ENCODE data around the gene TFDP2.

TFDP2 gene

DNA sequence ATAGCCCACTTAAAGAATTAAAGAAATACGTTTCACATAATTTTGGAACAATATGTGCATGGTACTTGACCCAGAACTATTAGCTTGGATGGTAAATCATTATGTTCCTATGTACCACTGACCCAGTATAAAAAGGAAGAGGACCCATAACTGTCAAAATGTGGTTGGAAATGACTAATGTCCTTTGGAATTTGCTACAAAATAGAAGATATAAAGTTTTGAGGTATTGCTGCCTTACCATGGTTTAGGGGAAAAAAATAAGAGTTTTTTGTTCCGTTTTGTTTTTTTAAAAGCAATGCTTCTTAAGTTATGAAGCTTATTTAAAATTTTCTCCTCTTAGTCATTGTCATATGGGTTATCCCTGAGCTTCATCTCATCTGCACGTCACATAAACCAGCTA is 15.8 kb upstream of the TFDP2 start:
- ChIA-PET CTCF (no interaction called here), POLR2A (ENCODE audit: low non-redundant PET) (no interaction called here)
- no peak for DNase-seq (ENCODE audit: low spot score)
- TF ChIP-seq, protein P1, sequence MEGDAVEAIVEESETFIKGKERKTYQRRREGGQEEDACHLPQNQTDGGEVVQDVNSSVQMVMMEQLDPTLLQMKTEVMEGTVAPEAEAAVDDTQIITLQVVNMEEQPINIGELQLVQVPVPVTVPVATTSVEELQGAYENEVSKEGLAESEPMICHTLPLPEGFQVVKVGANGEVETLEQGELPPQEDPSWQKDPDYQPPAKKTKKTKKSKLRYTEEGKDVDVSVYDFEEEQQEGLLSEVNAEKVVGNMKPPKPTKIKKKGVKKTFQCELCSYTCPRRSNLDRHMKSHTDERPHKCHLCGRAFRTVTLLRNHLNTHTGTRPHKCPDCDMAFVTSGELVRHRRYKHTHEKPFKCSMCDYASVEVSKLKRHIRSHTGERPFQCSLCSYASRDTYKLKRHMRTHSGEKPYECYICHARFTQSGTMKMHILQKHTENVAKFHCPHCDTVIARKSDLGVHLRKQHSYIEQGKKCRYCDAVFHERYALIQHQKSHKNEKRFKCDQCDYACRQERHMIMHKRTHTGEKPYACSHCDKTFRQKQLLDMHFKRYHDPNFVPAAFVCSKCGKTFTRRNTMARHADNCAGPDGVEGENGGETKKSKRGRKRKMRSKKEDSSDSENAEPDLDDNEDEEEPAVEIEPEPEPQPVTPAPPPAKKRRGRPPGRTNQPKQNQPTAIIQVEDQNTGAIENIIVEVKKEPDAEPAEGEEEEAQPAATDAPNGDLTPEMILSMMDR (conservative IDR thresholded peaks at IDR 0.05; ENCODE audit: low read depth), result no peak
- no peak overlapping the region for H3K27ac ChIP-seq

DNA sequence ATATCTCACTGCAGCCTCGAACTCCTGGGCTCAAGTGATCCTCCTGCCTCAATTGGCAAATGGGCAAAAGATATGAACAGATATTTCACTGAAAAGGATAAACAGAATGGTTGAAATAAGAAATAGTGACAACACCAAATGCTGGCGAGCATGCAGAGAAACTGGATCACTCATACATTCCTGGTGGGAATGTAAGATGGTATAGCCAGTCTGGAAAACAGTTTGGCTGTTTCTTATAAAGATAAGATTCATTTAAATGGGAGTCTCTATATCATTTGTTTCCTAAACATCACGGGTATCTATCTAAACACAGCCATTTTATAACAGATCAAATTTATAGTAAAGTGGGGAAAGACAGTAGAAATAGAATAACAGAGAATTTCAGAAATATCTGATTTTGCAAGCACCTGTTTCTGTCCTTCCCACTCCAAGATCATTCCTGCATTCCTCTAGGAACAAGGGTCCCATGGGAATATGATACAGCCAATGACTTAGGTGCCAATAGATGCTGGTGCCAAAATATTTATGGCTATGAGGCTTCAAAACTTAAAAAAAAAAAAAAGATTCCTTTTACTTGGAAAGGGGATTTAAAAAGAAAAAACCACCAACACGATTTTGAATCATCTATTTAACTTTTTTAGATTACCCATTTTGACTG is 9.9 kb upstream of the TFDP2 start:
- H3K27ac ChIP-seq, result no peak overlapping the region
- ChIA-PET CTCF (no interaction called here), POLR2A (ENCODE audit: low non-redundant PET) (no interaction called here)
- TF ChIP-seq, protein P1 (conservative IDR thresholded peaks at IDR 0.05; ENCODE audit: low read depth), result no peak
- DNase-seq (ENCODE audit: low spot score), result no peak

DNA sequence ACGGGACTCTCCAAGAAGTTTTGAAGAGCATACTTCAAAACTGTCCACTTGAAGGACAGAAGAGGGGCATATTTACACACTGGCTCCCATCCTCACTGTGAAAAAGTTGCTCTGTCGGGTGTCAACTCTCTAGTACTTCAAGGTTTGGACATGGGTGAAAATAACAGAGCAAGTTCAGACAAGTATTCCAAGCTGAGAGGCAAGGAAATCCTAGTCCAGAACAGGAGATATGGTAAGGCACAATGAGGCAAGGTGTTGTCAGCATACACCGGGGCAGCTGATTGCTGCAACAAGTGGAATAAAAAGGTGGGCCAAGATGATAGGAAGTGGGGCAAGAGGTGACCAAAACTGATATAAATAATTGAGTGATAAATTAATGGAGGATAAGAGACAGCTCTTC is 4.8 kb upstream of the TFDP2 start:
- TF ChIP-seq, protein P1 (conservative IDR thresholded peaks at IDR 0.05; ENCODE audit: low read depth), result no peak

DNA sequence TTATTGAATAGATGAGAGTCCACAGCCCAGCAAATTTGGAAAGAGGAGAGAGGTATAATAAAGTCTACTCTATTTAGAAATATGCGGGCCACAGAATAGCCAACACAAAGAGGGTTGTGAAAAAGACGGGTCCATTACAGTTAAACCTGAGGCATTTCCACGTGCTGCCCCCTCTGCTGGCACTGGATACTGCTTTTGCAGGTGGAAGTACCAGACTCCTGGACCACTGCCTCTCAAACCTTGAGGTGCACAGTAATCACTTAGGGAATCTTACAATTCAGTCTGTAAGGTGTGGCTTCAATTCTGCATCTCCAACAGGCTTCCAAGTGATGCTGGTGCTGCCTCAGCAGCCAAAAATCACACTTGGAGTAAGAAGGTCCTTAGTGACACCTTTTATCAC is 3.0 kb upstream of the TFDP2 start:
- no peak for DNase-seq (ENCODE audit: low spot score)
- ChIA-PET CTCF (interaction anchor here (0.9 kb wide), 1 partner anchor 38 kb away, joined by 3 read pairs; no protein-coding TSS in a partner anchor), POLR2A (ENCODE audit: low non-redundant PET) (no interaction called here)
- H3K27ac ChIP-seq, result no peak overlapping the region
- TF ChIP-seq, protein P1 (conservative IDR thresholded peaks at IDR 0.05; ENCODE audit: low read depth), result no peak

More for the DNA sequence above, 4.8 kb upstream of the TFDP2 start:
- H3K27ac ChIP-seq, result no peak overlapping the region
- DNase-seq (ENCODE audit: low spot score), result no peak
- ChIA-PET CTCF (no interaction called here), POLR2A (ENCODE audit: low non-redundant PET) (no interaction called here)

DNA sequence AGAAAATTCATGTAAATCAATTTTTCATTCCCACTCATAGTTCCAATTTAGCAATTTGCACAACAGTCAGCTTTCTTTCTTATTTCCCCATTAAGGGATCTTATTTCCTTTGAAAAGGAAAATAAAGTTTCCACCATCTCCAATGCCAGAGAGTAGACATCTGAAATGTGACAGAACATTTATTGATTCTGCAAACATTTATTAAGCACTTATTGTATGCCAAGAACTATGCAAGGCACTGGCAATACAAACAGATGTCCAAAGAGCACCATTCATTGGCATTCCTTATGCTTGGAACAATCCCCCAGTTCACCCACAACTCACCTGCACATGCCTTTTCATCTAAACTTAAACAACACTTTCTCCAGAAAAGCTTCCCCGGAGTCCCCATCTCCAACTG is 2.5 kb upstream of the TFDP2 start:
- no peak overlapping the region for H3K27ac ChIP-seq
- ChIA-PET CTCF (interaction anchor here (0.8 to 0.9 kb wide), 2 partner anchors 38 to 129 kb away, joined by 3 to 4 read pairs; no protein-coding TSS in a partner anchor), POLR2A (ENCODE audit: low non-redundant PET) (no interaction called here)
- TF ChIP-seq, protein P1 (conservative IDR thresholded peaks at IDR 0.05; ENCODE audit: low read depth), result no peak
- no peak for DNase-seq (ENCODE audit: low spot score)

DNA sequence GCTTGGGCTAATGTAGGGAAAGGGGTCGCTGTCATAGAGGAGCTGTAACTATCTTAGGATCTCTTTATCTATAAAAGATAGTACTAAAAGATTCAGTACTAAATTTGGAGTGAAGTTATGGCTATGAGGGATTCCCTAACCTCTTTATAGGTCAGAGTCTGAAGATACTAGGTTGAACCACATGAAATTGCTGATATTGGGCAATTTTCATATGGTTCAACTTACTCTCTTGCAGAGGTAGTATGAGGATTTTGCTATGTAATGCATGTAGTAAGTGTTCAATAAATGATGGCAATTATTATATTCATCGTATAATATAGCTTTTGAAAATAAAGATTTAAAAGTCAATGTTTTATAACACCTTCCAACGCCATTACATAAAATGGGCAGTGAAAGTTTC is 1.9 kb upstream of the TFDP2 start:
- no peak for DNase-seq (ENCODE audit: low spot score)
- H3K27ac ChIP-seq, result no peak overlapping the region
- TF ChIP-seq, protein P1 (conservative IDR thresholded peaks at IDR 0.05; ENCODE audit: low read depth), result no peak
- ChIA-PET POLR2A (ENCODE audit: low non-redundant PET) (no interaction called here), CTCF (interaction anchor here (0.8 kb wide), 1 partner anchor 129 kb away, joined by 4 read pairs; no protein-coding TSS in a partner anchor)

All from RWPE1 (cell line).